ENCODE results near the gene LSG1. TPM values are rescaled to one million over a fixed set of nuclear protein-coding genes. Genes with fewer than 3 reads are reported as not detected.

The LSG1 gene
- total and polyA plus RNA-seq, 9 of the 15 experiments (the other 6 are each of a cell fraction or from before 2014, with no cell fraction given), result 14.9 to 73.7 (median 46.7) TPM

DNA sequence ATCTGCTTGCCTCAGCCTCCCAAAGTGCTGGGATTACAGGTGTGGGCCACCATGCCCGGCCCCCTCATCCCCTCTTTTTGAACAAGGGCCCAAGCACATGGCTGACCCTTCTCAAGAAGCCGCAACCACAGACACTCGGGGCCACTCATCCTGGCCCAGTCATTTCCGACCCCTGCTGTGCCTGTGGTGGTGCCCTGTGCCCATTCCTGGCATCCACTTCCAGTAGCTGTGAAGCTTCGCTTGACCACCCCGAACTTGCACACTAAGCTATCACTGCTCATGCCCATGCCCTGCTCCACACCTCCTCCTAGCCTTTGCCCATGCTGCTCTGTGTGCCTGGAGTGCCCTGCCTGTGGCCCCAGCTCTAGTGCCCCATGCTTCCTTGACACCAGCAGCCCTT lies 47.0 kb downstream of the LSG1 start:
- TF ChIP-seq PML (IDR thresholded peaks at IDR 0.05; ENCODE audit: low read length), result no peak
- no peak for TF ChIP-seq ZZZ3 (IDR thresholded peaks at IDR 0.05)
- TF ChIP-seq, protein P1, sequence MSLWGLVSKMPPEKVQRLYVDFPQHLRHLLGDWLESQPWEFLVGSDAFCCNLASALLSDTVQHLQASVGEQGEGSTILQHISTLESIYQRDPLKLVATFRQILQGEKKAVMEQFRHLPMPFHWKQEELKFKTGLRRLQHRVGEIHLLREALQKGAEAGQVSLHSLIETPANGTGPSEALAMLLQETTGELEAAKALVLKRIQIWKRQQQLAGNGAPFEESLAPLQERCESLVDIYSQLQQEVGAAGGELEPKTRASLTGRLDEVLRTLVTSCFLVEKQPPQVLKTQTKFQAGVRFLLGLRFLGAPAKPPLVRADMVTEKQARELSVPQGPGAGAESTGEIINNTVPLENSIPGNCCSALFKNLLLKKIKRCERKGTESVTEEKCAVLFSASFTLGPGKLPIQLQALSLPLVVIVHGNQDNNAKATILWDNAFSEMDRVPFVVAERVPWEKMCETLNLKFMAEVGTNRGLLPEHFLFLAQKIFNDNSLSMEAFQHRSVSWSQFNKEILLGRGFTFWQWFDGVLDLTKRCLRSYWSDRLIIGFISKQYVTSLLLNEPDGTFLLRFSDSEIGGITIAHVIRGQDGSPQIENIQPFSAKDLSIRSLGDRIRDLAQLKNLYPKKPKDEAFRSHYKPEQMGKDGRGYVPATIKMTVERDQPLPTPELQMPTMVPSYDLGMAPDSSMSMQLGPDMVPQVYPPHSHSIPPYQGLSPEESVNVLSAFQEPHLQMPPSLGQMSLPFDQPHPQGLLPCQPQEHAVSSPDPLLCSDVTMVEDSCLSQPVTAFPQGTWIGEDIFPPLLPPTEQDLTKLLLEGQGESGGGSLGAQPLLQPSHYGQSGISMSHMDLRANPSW (CRISPR knock-in tag; IDR thresholded peaks at IDR 0.05), result no peak
- TF ChIP-seq HNRNPUL1 (IDR thresholded peaks at IDR 0.05; ENCODE audit: low read length), result no peak
- no peak for TF ChIP-seq SAFB2 (IDR thresholded peaks at IDR 0.05; ENCODE audit: borderline replicate concordance, low read depth, low read length, severe bottlenecking)
- no peak for TF ChIP-seq XRCC5 (IDR thresholded peaks at IDR 0.05; ENCODE audit: low read depth, low read length)
- TF ChIP-seq U2AF1 (optimal IDR thresholded peaks at IDR 0.05; ENCODE audit: low read depth, low read length), result no peak
- TF ChIP-seq, protein P2, sequence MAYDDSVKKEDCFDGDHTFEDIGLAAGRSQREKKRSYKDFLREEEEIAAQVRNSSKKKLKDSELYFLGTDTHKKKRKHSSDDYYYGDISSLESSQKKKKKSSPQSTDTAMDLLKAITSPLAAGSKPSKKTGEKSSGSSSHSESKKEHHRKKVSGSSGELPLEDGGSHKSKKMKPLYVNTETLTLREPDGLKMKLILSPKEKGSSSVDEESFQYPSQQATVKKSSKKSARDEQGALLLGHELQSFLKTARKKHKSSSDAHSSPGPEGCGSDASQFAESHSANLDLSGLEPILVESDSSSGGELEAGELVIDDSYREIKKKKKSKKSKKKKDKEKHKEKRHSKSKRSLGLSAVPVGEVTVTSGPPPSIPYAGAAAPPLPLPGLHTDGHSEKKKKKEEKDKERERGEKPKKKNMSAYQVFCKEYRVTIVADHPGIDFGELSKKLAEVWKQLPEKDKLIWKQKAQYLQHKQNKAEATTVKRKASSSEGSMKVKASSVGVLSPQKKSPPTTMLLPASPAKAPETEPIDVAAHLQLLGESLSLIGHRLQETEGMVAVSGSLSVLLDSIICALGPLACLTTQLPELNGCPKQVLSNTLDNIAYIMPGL (CRISPR knock-in tag; IDR thresholded peaks at IDR 0.05), result no peak
- no peak for TF ChIP-seq ZNF184 (CRISPR knock-in tag; IDR thresholded peaks at IDR 0.05)
- no peak for TF ChIP-seq NR2F6 (CRISPR knock-in tag; IDR thresholded peaks at IDR 0.05)
- no peak for TF ChIP-seq TCF7 (IDR thresholded peaks at IDR 0.05; ENCODE audit: borderline replicate concordance)
- TF ChIP-seq RBM15 (IDR thresholded peaks at IDR 0.05; ENCODE audit: insufficient read depth, low read length), result no peak
- TF ChIP-seq, protein P3, sequence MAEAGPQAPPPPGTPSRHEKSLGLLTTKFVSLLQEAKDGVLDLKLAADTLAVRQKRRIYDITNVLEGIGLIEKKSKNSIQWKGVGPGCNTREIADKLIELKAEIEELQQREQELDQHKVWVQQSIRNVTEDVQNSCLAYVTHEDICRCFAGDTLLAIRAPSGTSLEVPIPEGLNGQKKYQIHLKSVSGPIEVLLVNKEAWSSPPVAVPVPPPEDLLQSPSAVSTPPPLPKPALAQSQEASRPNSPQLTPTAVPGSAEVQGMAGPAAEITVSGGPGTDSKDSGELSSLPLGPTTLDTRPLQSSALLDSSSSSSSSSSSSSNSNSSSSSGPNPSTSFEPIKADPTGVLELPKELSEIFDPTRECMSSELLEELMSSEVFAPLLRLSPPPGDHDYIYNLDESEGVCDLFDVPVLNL (CRISPR knock-in tag; IDR thresholded peaks at IDR 0.05; ENCODE audit: low read depth), result no peak
- TF ChIP-seq PHF20 (IDR thresholded peaks at IDR 0.05; ENCODE audit: partially characterized antibody), result no peak
- TF ChIP-seq HDGF (IDR thresholded peaks at IDR 0.05), result no peak
- no peak for DNase-seq (ENCODE audit: extremely low read depth in 1 of 4, low spot score in 3 of 4)
- ChIA-PET POLR2A (interaction anchor here (0.6 to 2.2 kb wide), 4 partner anchors 10 to 139 kb away, joined by 3 to 7 read pairs (median 4); no protein-coding TSS in a partner anchor), CTCF (ENCODE audit: low intra/inter-chr PET ratio) (no interaction called here)
- Histone ChIP-seq H3K9me3 (replicated peaks; ENCODE audit: control insufficient read depth, insufficient read depth, low read depth, low read length) (peaks cover 8% of the 10 kb centered on the region; the same call in 1 of the 2 replicates), H2AFZ (ENCODE audit: low read depth, low read length) (no peak overlapping the region), H4K20me1 (replicated peaks; ENCODE audit: control insufficient read depth, insufficient read depth, low read length) (peaks cover 5% of the 10 kb centered on the region; the same call in 1 of the 2 replicates), H3K4me3 (no peak overlapping the region), H3K4me1 (replicated peaks in 1 of 2; ENCODE audit: control insufficient read depth in 2 of 2, insufficient read depth in 2 of 2, low read length in 2 of 2) (peaks cover 4 to 17% of the 10 kb centered on the region in 2 experiments; a peak in 3 of 5 replicates), H3K36me3 (ENCODE audit: control insufficient read depth, insufficient read depth, low read length) (peaks cover 29% of the 10 kb centered on the region; the same call in 2 of the 3 replicates), H3K79me2 (ENCODE audit: control insufficient read depth, insufficient read depth, low read length) (no peaks in the 10 kb centered on the region), H3K9me1 (ENCODE audit: control insufficient read depth, insufficient read depth, low read length) (no peaks in the 10 kb centered on the region), H3K4me2 (ENCODE audit: insufficient read depth, low read length) (no peak overlapping the region), H3K27ac (ENCODE audit: extremely low read depth, low read depth, low read length) (no peak overlapping the region), H3K9ac (ENCODE audit: insufficient read depth in 1 of 2, low read depth in 2 of 2, low read length in 2 of 2) (no peak overlapping the region), H3K27me3 (ENCODE audit: control insufficient read depth in 2 of 2, insufficient read depth in 2 of 2, low read length in 2 of 2) (no peaks in the 10 kb centered on the region)
- ATAC-seq, result no peak
- intact Hi-C loops (cut with micrococcal nuclease), result no loop called here
- no TSS peak for BruUV-seq (replicated peaks)
- FAIRE-seq, result no peak
- in situ Hi-C loops (cut with MboI), result no loop called here
- WGBS (ENCODE audit: insufficient coverage, low coverage, missing lambda C conversion rate), result 94% methylated on average over 5 of the region's 6 CpGs

All from K562 (cell line).